Measurements from ENCODE around the gene SERINC3.

DNA sequence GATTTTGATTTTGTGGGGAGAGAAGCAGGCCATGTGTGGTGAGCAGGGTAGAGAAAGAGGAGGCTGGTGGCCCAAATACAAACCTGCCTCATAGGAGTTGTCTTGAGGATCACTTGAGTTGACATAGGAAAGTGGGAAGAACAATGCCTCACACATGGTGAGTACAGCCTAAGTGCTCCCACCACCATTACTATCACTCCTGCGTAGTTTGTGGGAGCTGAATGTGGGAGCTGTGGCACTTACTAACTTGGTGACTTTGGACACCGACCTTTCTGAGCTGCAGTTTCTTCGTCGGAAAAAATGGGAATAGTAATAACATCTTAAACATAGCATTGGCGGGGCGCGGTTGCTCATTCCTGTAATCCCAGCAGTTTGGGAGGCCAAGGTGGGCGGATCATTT lies 25.5 kb upstream of the SERINC3 start:
- TF ChIP-seq, protein P1, sequence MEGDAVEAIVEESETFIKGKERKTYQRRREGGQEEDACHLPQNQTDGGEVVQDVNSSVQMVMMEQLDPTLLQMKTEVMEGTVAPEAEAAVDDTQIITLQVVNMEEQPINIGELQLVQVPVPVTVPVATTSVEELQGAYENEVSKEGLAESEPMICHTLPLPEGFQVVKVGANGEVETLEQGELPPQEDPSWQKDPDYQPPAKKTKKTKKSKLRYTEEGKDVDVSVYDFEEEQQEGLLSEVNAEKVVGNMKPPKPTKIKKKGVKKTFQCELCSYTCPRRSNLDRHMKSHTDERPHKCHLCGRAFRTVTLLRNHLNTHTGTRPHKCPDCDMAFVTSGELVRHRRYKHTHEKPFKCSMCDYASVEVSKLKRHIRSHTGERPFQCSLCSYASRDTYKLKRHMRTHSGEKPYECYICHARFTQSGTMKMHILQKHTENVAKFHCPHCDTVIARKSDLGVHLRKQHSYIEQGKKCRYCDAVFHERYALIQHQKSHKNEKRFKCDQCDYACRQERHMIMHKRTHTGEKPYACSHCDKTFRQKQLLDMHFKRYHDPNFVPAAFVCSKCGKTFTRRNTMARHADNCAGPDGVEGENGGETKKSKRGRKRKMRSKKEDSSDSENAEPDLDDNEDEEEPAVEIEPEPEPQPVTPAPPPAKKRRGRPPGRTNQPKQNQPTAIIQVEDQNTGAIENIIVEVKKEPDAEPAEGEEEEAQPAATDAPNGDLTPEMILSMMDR (conservative IDR thresholded peaks at IDR 0.05): no peak
- TF ChIP-seq ZFX (IDR thresholded peaks at IDR 0.05): no peak
